Spinal cord (tissue), 10 donors: ENCODE measurements around the gene LAMA4. TPM values are rescaled to one million over a fixed set of nuclear protein-coding genes. Genes with fewer than 3 reads are reported as not detected.

Experiments
- DNase-seq, 6 donors: peaks; one replicate each; pipeline versions ENCODE4 v3.0.0 to v3.0.0-alpha.2; 2013 to 2015; ENCODE audit warnings: low spot score in 6 of 6, low read depth in 4 of 6
- H3K27ac ChIP-seq: one replicate; pipeline ENCODE4 v1.5.1; 2013; ENCODE audit warnings: low read depth, low read length, control low read depth
- H3K27me3 ChIP-seq: one replicate; pipeline ENCODE4 v1.6.1; 2013; ENCODE audit warnings: low read length; ENCODE audit not compliant: control insufficient read depth, insufficient read depth
- H3K36me3 ChIP-seq: one replicate; pipeline ENCODE4 v1.6.1; 2013; ENCODE audit warnings: low read length; ENCODE audit not compliant: control insufficient read depth, insufficient read depth
- H3K4me1 ChIP-seq: one replicate; pipeline ENCODE4 v1.6.1; 2013; ENCODE audit warnings: low read length; ENCODE audit not compliant: control insufficient read depth, insufficient read depth
- H3K4me3 ChIP-seq: one replicate; pipeline ENCODE4 v1.5.1; 2013; ENCODE audit warnings: low read depth, low read length, control low read depth
- H3K9me3 ChIP-seq: one replicate; pipeline ENCODE4 v1.6.1; 2013; ENCODE audit warnings: low read length; ENCODE audit not compliant: control insufficient read depth, insufficient read depth
- WGBS: methylation state at CpG from one replicate; pipeline ENCODE4 v1.1.5; 2013; ENCODE audit warnings: missing lambda C conversion rate; ENCODE audit not compliant: insufficient coverage; 5-methylcytosine and 5-hydroxymethylcytosine counted together
- polyA plus RNA-seq, 2 donors: library from polyadenylated mRNA; unstranded; fragments of 120-200 nt; gene quantifications; one replicate each; pipeline ENCODE4 v1.2.1, GENCODE V29; 2013; ENCODE audit not compliant: insufficient read length in 2 of 2
- total RNA-seq, 2 donors: library from RNA; depleted of rRNA in 1 of 2; stranded (reverse); fragments of 120-200 nt in 1 of 2; fragments of >200 nt in 1 of 2; gene quantifications; one replicate each; pipeline versions ENCODE4 v1.2.3 to v1.2.4, GENCODE V29; 2013 to 2014
- donor health status: healthy.

Gene LAMA4
- total and polyA plus RNA-seq, 4 donors: 60.5 to 317 (median 115) TPM

GRCh38 chr6:112259337-112259675 is 4.9 kb upstream of the LAMA4 start:
- H3K4me1 ChIP-seq: peaks cover 8% of the 10 kb centered on the region
- H3K36me3 ChIP-seq: no peaks in the 10 kb centered on the region
- H3K9me3 ChIP-seq: no peaks in the 10 kb centered on the region
- no peaks in the 10 kb centered on the region for H3K27me3 ChIP-seq
- no peak for DNase-seq
- H3K27ac ChIP-seq: no peak overlapping the region
- no CpG with 5 or more reads among the region's 1 CpG for WGBS
- no peak overlapping the region for H3K4me3 ChIP-seq

GRCh38 chr6:112258642-112259336 is 4.4 kb upstream of the LAMA4 start:
- 97% methylated on average over 7 of the region's 11 CpGs for WGBS
- Histone ChIP-seq H3K27ac (no peak overlapping the region), H3K4me1 (peaks cover 12% of the 10 kb centered on the region), H3K9me3 (no peaks in the 10 kb centered on the region), H3K27me3 (no peaks in the 10 kb centered on the region), H3K36me3 (no peaks in the 10 kb centered on the region), H3K4me3 (no peak overlapping the region)
- no peak for DNase-seq

GRCh38 chr6:112257178-112257855 is 3.0 kb upstream of the LAMA4 start:
- Histone ChIP-seq H3K9me3 (no peaks in the 10 kb centered on the region), H3K4me1 (peaks cover 16% of the 10 kb centered on the region), H3K27ac (no peak overlapping the region), H3K4me3 (no peak overlapping the region), H3K36me3 (no peaks in the 10 kb centered on the region), H3K27me3 (no peaks in the 10 kb centered on the region)
- DNase-seq: no peak
- WGBS: no CpG with 5 or more reads among the region's 7 CpGs

- Histone ChIP-seq H3K9me3 (no peaks in the 10 kb centered on the region), H3K36me3 (no peaks in the 10 kb centered on the region), H3K27me3 (no peaks in the 10 kb centered on the region), H3K4me3 (peak overlapping the region; percentile 91), H3K27ac (peak overlapping the region; percentile 99), H3K4me1 (peaks cover 16% of the 10 kb centered on the region)
- 44% methylated on average over 1 of the region's 3 CpGs for WGBS
- DNase-seq: peak in 3 of 6 donors; percentile 43 to 76 (median 74)
These were observed 554 bp upstream of the LAMA4 start for GRCh38 chr6:112254921-112255320.

DNA sequence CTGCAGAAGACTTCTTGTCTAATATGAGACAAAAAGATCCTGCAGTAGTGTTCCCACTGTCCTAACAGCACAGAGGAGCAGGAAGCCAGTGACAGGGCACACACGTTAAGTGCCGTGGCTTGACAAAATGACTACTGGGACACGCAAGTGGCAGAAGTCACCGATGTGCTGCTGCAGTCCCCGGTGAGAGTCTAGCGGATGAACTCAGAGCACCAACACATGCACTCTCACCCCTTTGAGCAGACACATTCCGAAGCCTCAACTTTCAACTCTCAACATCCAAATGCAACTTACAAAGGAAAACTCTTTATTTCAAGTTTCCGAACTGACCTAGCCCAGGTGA is 898 bp downstream of the LAMA4 start:
- WGBS: 1% methylated on average over 6 of the region's 8 CpGs
- no peaks in the 10 kb centered on the region for H3K9me3 ChIP-seq
- H3K4me3 ChIP-seq: peak overlapping the region; percentile 91
- peak overlapping the region; percentile 99 for H3K27ac ChIP-seq
- no peaks in the 10 kb centered on the region for H3K27me3 ChIP-seq
- H3K4me1 ChIP-seq: peaks cover 19% of the 10 kb centered on the region
- no peaks in the 10 kb centered on the region for H3K36me3 ChIP-seq
- DNase-seq: peak in 1 of 6 donors; percentile 48

DNA sequence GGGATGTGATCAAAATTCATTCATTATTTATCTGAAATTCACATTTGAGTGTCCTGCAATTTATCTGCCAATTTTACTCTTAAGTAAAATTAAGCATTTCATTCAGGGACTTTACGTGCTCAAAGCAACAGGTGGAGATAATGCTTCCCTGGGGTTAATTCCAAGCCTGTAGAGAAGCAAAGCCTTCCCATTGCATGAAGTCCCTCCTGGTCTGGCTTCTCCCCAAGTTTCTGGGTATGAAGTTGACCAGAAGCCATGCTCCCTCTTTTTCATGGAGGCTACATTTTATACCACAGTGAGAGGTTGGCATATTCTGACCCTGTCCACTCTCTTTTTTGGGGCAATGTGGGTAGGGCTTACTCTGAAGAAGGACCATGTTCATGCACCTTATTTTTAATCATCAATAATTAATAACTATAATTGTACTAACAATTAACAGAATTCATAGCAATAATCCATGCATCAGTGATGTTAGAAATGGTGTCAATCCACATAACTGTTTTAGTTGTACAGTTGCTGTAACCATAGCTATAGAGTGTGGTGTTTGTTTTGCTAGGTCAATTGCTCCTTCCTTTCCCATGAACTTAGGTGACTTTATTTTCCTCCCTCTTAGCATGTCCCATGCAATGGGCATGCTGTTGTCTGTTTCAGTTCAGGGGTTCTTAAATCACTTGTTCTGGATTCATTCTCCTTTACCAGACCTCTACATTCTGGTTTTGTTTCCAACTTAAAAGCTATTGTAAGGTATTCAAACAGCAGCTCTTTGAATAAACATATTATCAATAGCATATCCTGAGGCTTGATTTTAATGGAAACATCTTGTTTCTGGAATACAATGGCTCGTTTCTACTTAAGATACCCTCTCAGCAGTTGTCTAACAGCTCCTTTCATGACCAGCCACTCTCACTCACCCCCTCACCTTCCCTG is 1.5 kb downstream of the LAMA4 start:
- no peaks in the 10 kb centered on the region for H3K9me3 ChIP-seq
- H3K27ac ChIP-seq: peak overlapping the region; percentile 99
- DNase-seq: peak in 3 of 6 donors; percentile 26 to 66 (median 55)
- no peaks in the 10 kb centered on the region for H3K36me3 ChIP-seq
- WGBS: 20% methylated on average over 2 of the region's 2 CpGs
- H3K27me3 ChIP-seq: no peaks in the 10 kb centered on the region
- H3K4me3 ChIP-seq: peak overlapping the region; percentile 91
- peaks cover 19% of the 10 kb centered on the region for H3K4me1 ChIP-seq

GRCh38 chr6:112251171-112251875 is 3.0 kb downstream of the LAMA4 start:
- peak in 1 of 6 donors; percentile 53 for DNase-seq
- H3K9me3 ChIP-seq: no peaks in the 10 kb centered on the region
- no CpG with 5 or more reads among the region's 6 CpGs for WGBS
- H3K4me1 ChIP-seq: peaks cover 19% of the 10 kb centered on the region
- H3K36me3 ChIP-seq: no peaks in the 10 kb centered on the region
- no peaks in the 10 kb centered on the region for H3K27me3 ChIP-seq
- peak overlapping the region; percentile 91 for H3K4me3 ChIP-seq
- H3K27ac ChIP-seq: peak overlapping the region; percentile 99

- 90% methylated on average over 2 of the region's 4 CpGs for WGBS
- Histone ChIP-seq H3K27me3 (no peaks in the 10 kb centered on the region), H3K4me1 (peaks cover 12% of the 10 kb centered on the region), H3K9me3 (no peaks in the 10 kb centered on the region), H3K27ac (no peak overlapping the region), H3K36me3 (no peaks in the 10 kb centered on the region), H3K4me3 (no peak overlapping the region)
- no peak for DNase-seq
These were observed 4.9 kb downstream of the LAMA4 start for GRCh38 chr6:112249489-112249888.

- DNase-seq: no peak
- no peaks in the 10 kb centered on the region for H3K9me3 ChIP-seq
- no peaks in the 10 kb centered on the region for H3K36me3 ChIP-seq
- H3K4me3 ChIP-seq: no peak overlapping the region
- H3K27ac ChIP-seq: no peak overlapping the region
- no peaks in the 10 kb centered on the region for H3K27me3 ChIP-seq
- peaks cover 3% of the 10 kb centered on the region for H3K4me1 ChIP-seq
- 89% methylated on average over 5 of the region's 5 CpGs for WGBS
These were observed 7.1 kb downstream of the LAMA4 start for GRCh38 chr6:112247275-112247674.
